ENCODE data around the gene FER.
"Not testable (repeated sequence)": the region's sequence is repeated elsewhere in the genome, so short reads cannot be mapped to it uniquely, and the experiment has no call there.

Gene FER

GRCh38 chr5:108747111-108747773, 455 bp upstream of the FER start:
- DNase-seq (ENCODE audit: low read depth) = no peak

GRCh38 chr5:108748401-108749127, 867 bp downstream of the FER start:
- DNase-seq (ENCODE audit: low read depth) = peak; percentile 97

GRCh38 chr5:108749128-108749861, 1.6 kb downstream of the FER start:
- no peak for DNase-seq (ENCODE audit: low read depth)

- DNase-seq (ENCODE audit: low read depth) = no peak
Measured at GRCh38 chr5:108753331-108753730, 5.6 kb downstream of the FER start.

- no peak for DNase-seq (ENCODE audit: low read depth)
Measured at GRCh38 chr5:108753877-108754276, 6.2 kb downstream of the FER start.

- no peak for DNase-seq (ENCODE audit: low read depth)
Measured at GRCh38 chr5:108760512-108760911, 12.8 kb downstream of the FER start.

- DNase-seq (ENCODE audit: low read depth) = no peak
Measured at GRCh38 chr5:108762660-108763059, 15.0 kb downstream of the FER start.

- no peak for DNase-seq (ENCODE audit: low read depth)
Measured at GRCh38 chr5:108763222-108763916, 15.7 kb downstream of the FER start.

GRCh38 chr5:108765647-108766046, 17.9 kb downstream of the FER start:
- no peak for DNase-seq (ENCODE audit: low read depth)

GRCh38 chr5:108766916-108767315, 19.2 kb downstream of the FER start:
- DNase-seq (ENCODE audit: low read depth) = not testable (repeated sequence)

GRCh38 chr5:108769352-108769751, 21.7 kb downstream of the FER start:
- DNase-seq (ENCODE audit: low read depth) = no peak

- DNase-seq (ENCODE audit: low read depth) = no peak
Measured at GRCh38 chr5:108772626-108773025, 24.9 kb downstream of the FER start.

- no peak for DNase-seq (ENCODE audit: low read depth)
Measured at GRCh38 chr5:108773330-108773729, 25.6 kb downstream of the FER start.

GRCh38 chr5:108774079-108774478, 26.4 kb downstream of the FER start:
- not testable (repeated sequence) for DNase-seq (ENCODE audit: low read depth)

- not testable (repeated sequence) for DNase-seq (ENCODE audit: low read depth)
Measured at GRCh38 chr5:108777582-108777981, 29.9 kb downstream of the FER start.

- DNase-seq (ENCODE audit: low read depth) = not testable (repeated sequence)
Measured at GRCh38 chr5:108784577-108784976, 36.9 kb downstream of the FER start.

GRCh38 chr5:108786806-108787483, 39.2 kb downstream of the FER start:
- DNase-seq (ENCODE audit: low read depth) = no peak

- no peak for DNase-seq (ENCODE audit: low read depth)
Measured at GRCh38 chr5:108788142-108788541, 40.4 kb downstream of the FER start.

- DNase-seq (ENCODE audit: low read depth) = no peak
Measured at GRCh38 chr5:108793207-108793606, 45.5 kb downstream of the FER start.

- not testable (repeated sequence) for DNase-seq (ENCODE audit: low read depth)
Measured at GRCh38 chr5:108794349-108794748, 46.7 kb downstream of the FER start.

- DNase-seq (ENCODE audit: low read depth) = no peak
Measured at GRCh38 chr5:108797396-108797795, 49.7 kb downstream of the FER start.

- no peak for DNase-seq (ENCODE audit: low read depth)
Measured at GRCh38 chr5:108797986-108798385, 50.3 kb downstream of the FER start.

All from activated T-cell treated with anti-CD3 and anti-CD28 coated beads for 24 hours (primary cell).